GM12878 (cell line): Measurements from ENCODE around the gene MFAP3L. TPM values are rescaled to one million over a fixed set of nuclear protein-coding genes. Genes with fewer than 3 reads are reported as not detected.

ENCODE experiments used
- ATAC-seq: fragments of 200-7000 bp; cut with Tn5 transposase; 3 replicates; pipeline ENCODE4 v1.9.1; 2020; ENCODE audit warnings: mild to moderate bottlenecking, moderate library complexity
- BruUV-seq: library from RNA; stranded (reverse); fragments of 400-500 nt; replicated peaks from 2 replicates; lab custom pipeline; 2021; lab: Mats Ljungman, UMichigan
- CTCF ChIA-PET: fragments of 300-600 bp; sonication (Branson Sonifier 250); formaldehyde crosslinking; extraction: SDS; loops from one replicate; lab custom pipeline; 2021; ENCODE audit warnings: inconsistent platforms; lab: Yijun Ruan, JAX
- POLR2A ChIA-PET: fragments of 350-600 bp; formaldehyde crosslinking; extraction: SDS; loops from one replicate; lab custom pipeline; 2021; ENCODE audit warnings: inconsistent platforms; lab: Charles Lee
- RAD21 ChIA-PET: fragments of 300-600 bp; sonication (Branson Sonifier 250); formaldehyde crosslinking; loops from one replicate; lab custom pipeline; 2023; ENCODE audit warnings: antibody characterized with exemption; ENCODE audit not compliant: unreplicated experiment; lab: Charles Lee
- SMC1A ChIA-PET: fragments of 300-600 bp; sonication (Branson Sonifier 250); formaldehyde crosslinking; loops from one replicate; lab custom pipeline; 2023; ENCODE audit not compliant: unreplicated experiment, uncharacterized antibody; lab: Charles Lee
- DNase-seq: peaks from one replicate; pipeline ENCODE4 v3.0.0-alpha.2; 2011; ENCODE audit warnings: low read depth, low spot score
- FAIRE-seq: peaks from 3 replicates; lab custom pipeline; 2011; peaks lifted over from hg19 to GRCh38; lab: Jason Lieb, UNC
- H2AFZ ChIP-seq: 2 replicates; pipeline ENCODE4 v1.6.0; 2011; ENCODE audit warnings: low read depth, low read length, control low read depth; ENCODE audit not compliant: control insufficient read depth
- H3K27ac ChIP-seq: 2 replicates; pipeline ENCODE4 v1.5.1; 2011; ENCODE audit warnings: control low read depth; ENCODE audit not compliant: control insufficient read depth, insufficient read depth
- H3K27me3 ChIP-seq, 2 experiments: replicated peaks in 1 of 2; 2 replicates each; pipeline versions ENCODE4 v1.6.0 to v1.6.1; 2011; ENCODE audit warnings: low read length in 1 of 2; ENCODE audit not compliant: control insufficient read depth in 2 of 2, insufficient read depth in 2 of 2
- H3K36me3 ChIP-seq, 2 experiments: 2 replicates each; pipeline ENCODE4 v1.5.1; 2011; ENCODE audit warnings: low read length in 1 of 2; ENCODE audit not compliant: control insufficient read depth in 2 of 2, insufficient read depth in 2 of 2
- H3K4me1 ChIP-seq: 2 replicates; pipeline ENCODE4 v1.6.1; 2011; ENCODE audit warnings: mild to moderate bottlenecking, low read length, moderate library complexity, mixed read lengths; ENCODE audit not compliant: control insufficient read depth, insufficient read depth
- H3K4me2 ChIP-seq: 2 replicates; pipeline ENCODE4 v1.6.0; 2011; ENCODE audit warnings: control low read depth; ENCODE audit not compliant: control insufficient read depth, insufficient read depth
- H3K4me3 ChIP-seq: fragments of 200-600 bp; sonication (generic); 2 replicates; pipeline ENCODE4 v1.5.1; 2016
- H3K79me2 ChIP-seq: 2 replicates; pipeline ENCODE4 v1.6.0; 2011; ENCODE audit warnings: low read length; ENCODE audit not compliant: control insufficient read depth, insufficient read depth
- H3K9ac ChIP-seq: 2 replicates; pipeline ENCODE4 v1.8.0; 2011; ENCODE audit warnings: low read length, control low read depth, mixed read lengths; ENCODE audit not compliant: control insufficient read depth, insufficient read depth
- H3K9me3 ChIP-seq: replicated peaks from 3 replicates; pipeline ENCODE4 v1.5.1; 2011; ENCODE audit warnings: mild to moderate bottlenecking, low read length; ENCODE audit not compliant: control insufficient read depth, insufficient read depth
- H4K20me1 ChIP-seq: 2 replicates; pipeline ENCODE4 v1.6.0; 2011; ENCODE audit not compliant: control insufficient read depth, insufficient read depth
- CBX5 ChIP-seq: sonication (generic); IDR thresholded peaks from 2 replicates; pipeline ENCODE4 v1.6.1; 2016; ENCODE audit warnings: low read depth, moderate library complexity, mild to moderate bottlenecking, inconsistent platforms
- CREM ChIP-seq: IDR thresholded peaks from 2 replicates; pipeline ENCODE4 v1.6.1; 2014; ENCODE audit warnings: antibody characterized with exemption, low read depth
- JUNB ChIP-seq: IDR thresholded peaks from 2 replicates; pipeline ENCODE4 v1.6.1; 2016; ENCODE audit warnings: antibody characterized with exemption, mild to moderate bottlenecking
- KDM1A ChIP-seq: fragments of 200-600 bp; sonication (generic); IDR thresholded peaks from 2 replicates; pipeline ENCODE4 v1.6.1; 2016; ENCODE audit warnings: borderline replicate concordance
- MAX ChIP-seq: IDR thresholded peaks from 2 replicates; pipeline ENCODE4 v1.6.1; 2012; ENCODE audit warnings: low read depth, low read length, improper control_type of control experiment
- NR2C2 ChIP-seq: IDR thresholded peaks from 2 replicates; pipeline ENCODE4 v1.6.1; 2011; ENCODE audit warnings: borderline replicate concordance, low read depth; ENCODE audit not compliant: control insufficient read depth, insufficient read length
- POLR2A ChIP-seq: IDR thresholded peaks from 2 replicates; pipeline ENCODE4 v1.6.1; 2011; ENCODE audit warnings: low read depth, mild to moderate bottlenecking, low read length
- RCOR1 ChIP-seq: conservative IDR thresholded peaks from 2 replicates; pipeline ENCODE4 v1.6.1; 2012; ENCODE audit warnings: low read depth, low read length, improper control_type of control experiment
- SREBF1 ChIP-seq: IDR thresholded peaks from 2 replicates; pipeline ENCODE4 v1.6.1; 2012; ENCODE audit warnings: mild to moderate bottlenecking, low read length
- WRNIP1 ChIP-seq: IDR thresholded peaks from 2 replicates; pipeline ENCODE4 v1.6.1; 2011; ENCODE audit warnings: low read depth, low read length, improper control_type of control experiment, borderline replicate concordance
- ZNF274 ChIP-seq: IDR thresholded peaks from one replicate; pipeline ENCODE4 v1.8.0; 2011; ENCODE audit not compliant: insufficient read length, insufficient read depth
- WGBS: methylation state at CpG from one replicate; pipeline ENCODE4 v1.1.6; 2016; ENCODE audit warnings: low lambda C conversion rate; ENCODE audit not compliant: insufficient replicate concordance, insufficient coverage; ENCODE audit errors: missing lambda C conversion rate; 5-methylcytosine and 5-hydroxymethylcytosine counted together
- in situ Hi-C: fragments of 300-500 bp; cut with MboI; formaldehyde crosslinking; loops from 9 replicates; pipeline ENCODE4 v1.14.3; 2018; ENCODE audit warnings: mixed read lengths
- intact Hi-C: fragments of 100-400 bp; cut with micrococcal nuclease; formaldehyde crosslinking; loops from one replicate; pipeline ENCODE4 v1.14.2; 2022; ENCODE audit not compliant: unreplicated experiment
- polyA plus RNA-seq, 11 experiments: library from polyadenylated mRNA; depleted of rRNA in 4 of 11; unstranded in 6 of 11; stranded (reverse) in 5 of 11; fragments of >200 nt; fragmentation: Nextera tagmentation in 4 of 11; fragmentation: Illumina TruSeq in 1 of 11; extraction: Ambion mirVana in 4 of 11; extraction: Trizol in 1 of 11; gene quantifications; 1 replicate in 1 of 11; 2 replicates in 10 of 11; pipeline versions ENCODE4 v1.2.1 to v1.2.3, GENCODE V29; 2011 to 2016; ENCODE audit warnings: inconsistent platforms in 2 of 11, missing spikeins in 2 of 11, low read depth in 1 of 11
- total RNA-seq, 4 experiments: library from RNA; depleted of rRNA in 3 of 4; stranded (reverse); fragments of >200 nt in 3 of 4; fragmentation: Illumina TruSeq in 1 of 4; extraction: Trizol in 1 of 4; gene quantifications; 2 replicates each; pipeline versions ENCODE4 v1.2.1 to v1.2.3, GENCODE V29; 2013 to 2021

The MFAP3L gene
- total and polyA plus RNA-seq, 10 of the 15 experiments (the other 5 are each of a cell fraction or from before 2014, with no cell fraction given), result 0.10 to 3.0 TPM; not detected in 8

GRCh38 chr4:170051402-170051801 is 25.2 kb upstream of the MFAP3L start:
- Histone ChIP-seq H3K27ac (no peak overlapping the region), H4K20me1 (no peaks in the 10 kb centered on the region), H3K4me1 (no peaks in the 10 kb centered on the region), H3K27me3 (no peaks in the 10 kb centered on the region), H3K9ac (no peak overlapping the region), H3K36me3 (no peaks in the 10 kb centered on the region), H3K4me2 (no peak overlapping the region), H3K9me3 (no peaks in the 10 kb centered on the region), H3K4me3 (no peak overlapping the region), H3K79me2 (no peaks in the 10 kb centered on the region), H2AFZ (no peak overlapping the region)
- in situ Hi-C loops (loop anchor here (5.0 kb wide), 1 partner anchor 239 kb away; no protein-coding TSS in a partner anchor), intact Hi-C loops (no loop called here)
- no peak for TF ChIP-seq RCOR1
- TF ChIP-seq KDM1A, result no peak
- no peak for TF ChIP-seq POLR2A
- TF ChIP-seq SREBF1, result no peak
- no peak for TF ChIP-seq MAX
- no peak for TF ChIP-seq CREM
- TF ChIP-seq WRNIP1, result no peak
- TF ChIP-seq JUNB, result no peak
- TF ChIP-seq CBX5, result no peak
- TF ChIP-seq ZNF274, result no peak
- TF ChIP-seq NR2C2, result no peak
- BruUV-seq, result no TSS peak
- ATAC-seq (peak; percentile 34; the same call in 1 of the 3 replicates), FAIRE-seq (no peak), DNase-seq (no peak)
- 18% methylated on average over 2 of the region's 2 CpGs for WGBS
- SMC1A ChIA-PET, result no interaction called here
- POLR2A ChIA-PET, result no interaction called here
- RAD21 ChIA-PET, result no interaction called here
- CTCF ChIA-PET, result interaction anchor here (0.8 to 2.0 kb wide), 2 partner anchors 241 to 438 kb away, joined by 3 to 4 read pairs; no protein-coding TSS in a partner anchor
